Loucy (cell line): ENCODE data around the gene MEGF6.

Experiments
- EZH2phosphoT487 ChIP-seq: fragments of 200-600 bp; IDR thresholded peaks from 2 replicates; pipeline ENCODE4 v1.6.1; 2018; ENCODE audit warnings: antibody characterized with exemption, mild to moderate bottlenecking, moderate library complexity, borderline replicate concordance
- TF ChIP-seq, protein P1 (sequence below): fragments of 200-600 bp; sonication (generic); conservative IDR thresholded peaks from 2 replicates; pipeline ENCODE4 v1.5.1; 2014; ENCODE audit warnings: mild to moderate bottlenecking, antibody characterized with exemption, low read length

DNA sequence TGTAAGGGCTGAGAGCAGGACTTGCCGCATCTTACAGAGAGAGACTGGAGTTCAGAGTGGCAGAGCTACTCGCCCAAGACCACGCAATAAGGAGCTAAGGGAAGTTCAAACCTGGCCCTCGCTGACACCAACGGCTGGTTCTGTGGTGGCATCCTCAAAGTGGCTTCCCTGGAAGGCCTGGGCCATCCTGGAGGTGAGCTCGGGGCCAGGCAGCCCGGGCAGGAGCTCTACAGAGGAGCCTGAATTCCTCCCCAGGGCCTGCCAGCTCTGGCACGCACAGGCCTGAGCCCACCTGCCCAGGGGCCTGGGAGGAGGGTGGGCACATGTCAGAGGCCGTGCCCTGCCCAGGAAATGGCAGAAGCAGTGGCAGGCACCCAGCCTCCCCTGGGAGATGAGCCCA is 68.6 kb downstream of the MEGF6 start:
- TF ChIP-seq, protein P1, sequence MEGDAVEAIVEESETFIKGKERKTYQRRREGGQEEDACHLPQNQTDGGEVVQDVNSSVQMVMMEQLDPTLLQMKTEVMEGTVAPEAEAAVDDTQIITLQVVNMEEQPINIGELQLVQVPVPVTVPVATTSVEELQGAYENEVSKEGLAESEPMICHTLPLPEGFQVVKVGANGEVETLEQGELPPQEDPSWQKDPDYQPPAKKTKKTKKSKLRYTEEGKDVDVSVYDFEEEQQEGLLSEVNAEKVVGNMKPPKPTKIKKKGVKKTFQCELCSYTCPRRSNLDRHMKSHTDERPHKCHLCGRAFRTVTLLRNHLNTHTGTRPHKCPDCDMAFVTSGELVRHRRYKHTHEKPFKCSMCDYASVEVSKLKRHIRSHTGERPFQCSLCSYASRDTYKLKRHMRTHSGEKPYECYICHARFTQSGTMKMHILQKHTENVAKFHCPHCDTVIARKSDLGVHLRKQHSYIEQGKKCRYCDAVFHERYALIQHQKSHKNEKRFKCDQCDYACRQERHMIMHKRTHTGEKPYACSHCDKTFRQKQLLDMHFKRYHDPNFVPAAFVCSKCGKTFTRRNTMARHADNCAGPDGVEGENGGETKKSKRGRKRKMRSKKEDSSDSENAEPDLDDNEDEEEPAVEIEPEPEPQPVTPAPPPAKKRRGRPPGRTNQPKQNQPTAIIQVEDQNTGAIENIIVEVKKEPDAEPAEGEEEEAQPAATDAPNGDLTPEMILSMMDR = no peak
- TF ChIP-seq EZH2phosphoT487 = no peak
